GM12874 (cell line): Measurements from ENCODE around the gene UST.

Experiments
- TF ChIP-seq, protein P1 (sequence below): IDR thresholded peaks from 2 replicates; pipeline ENCODE4 v1.5.1; 2011; ENCODE audit warnings: low read depth, mild to moderate bottlenecking, control low read depth, low read length, moderate library complexity; ENCODE audit not compliant: insufficient read depth

UST gene

DNA sequence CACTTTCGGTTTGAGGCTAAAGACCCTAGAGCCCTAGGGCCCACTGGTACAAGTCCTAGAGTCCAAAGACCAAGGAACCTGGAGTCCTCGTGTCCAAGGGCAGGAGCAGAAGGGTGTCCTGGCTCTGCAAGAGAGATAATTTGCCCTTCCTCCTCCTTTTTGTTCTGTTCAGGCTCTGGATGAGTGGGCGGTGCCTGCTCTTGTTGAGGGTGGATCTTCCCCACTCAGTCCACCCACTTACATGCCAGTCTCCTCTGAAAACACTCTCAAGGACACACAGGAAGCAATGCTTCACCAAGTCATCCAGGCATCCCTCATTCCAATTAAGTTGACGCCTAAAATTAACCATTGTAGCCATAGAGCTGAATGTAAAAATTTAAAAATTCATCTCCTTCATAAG, 102.1 kb downstream of the UST start:
- TF ChIP-seq, protein P1, sequence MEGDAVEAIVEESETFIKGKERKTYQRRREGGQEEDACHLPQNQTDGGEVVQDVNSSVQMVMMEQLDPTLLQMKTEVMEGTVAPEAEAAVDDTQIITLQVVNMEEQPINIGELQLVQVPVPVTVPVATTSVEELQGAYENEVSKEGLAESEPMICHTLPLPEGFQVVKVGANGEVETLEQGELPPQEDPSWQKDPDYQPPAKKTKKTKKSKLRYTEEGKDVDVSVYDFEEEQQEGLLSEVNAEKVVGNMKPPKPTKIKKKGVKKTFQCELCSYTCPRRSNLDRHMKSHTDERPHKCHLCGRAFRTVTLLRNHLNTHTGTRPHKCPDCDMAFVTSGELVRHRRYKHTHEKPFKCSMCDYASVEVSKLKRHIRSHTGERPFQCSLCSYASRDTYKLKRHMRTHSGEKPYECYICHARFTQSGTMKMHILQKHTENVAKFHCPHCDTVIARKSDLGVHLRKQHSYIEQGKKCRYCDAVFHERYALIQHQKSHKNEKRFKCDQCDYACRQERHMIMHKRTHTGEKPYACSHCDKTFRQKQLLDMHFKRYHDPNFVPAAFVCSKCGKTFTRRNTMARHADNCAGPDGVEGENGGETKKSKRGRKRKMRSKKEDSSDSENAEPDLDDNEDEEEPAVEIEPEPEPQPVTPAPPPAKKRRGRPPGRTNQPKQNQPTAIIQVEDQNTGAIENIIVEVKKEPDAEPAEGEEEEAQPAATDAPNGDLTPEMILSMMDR, result no peak

DNA sequence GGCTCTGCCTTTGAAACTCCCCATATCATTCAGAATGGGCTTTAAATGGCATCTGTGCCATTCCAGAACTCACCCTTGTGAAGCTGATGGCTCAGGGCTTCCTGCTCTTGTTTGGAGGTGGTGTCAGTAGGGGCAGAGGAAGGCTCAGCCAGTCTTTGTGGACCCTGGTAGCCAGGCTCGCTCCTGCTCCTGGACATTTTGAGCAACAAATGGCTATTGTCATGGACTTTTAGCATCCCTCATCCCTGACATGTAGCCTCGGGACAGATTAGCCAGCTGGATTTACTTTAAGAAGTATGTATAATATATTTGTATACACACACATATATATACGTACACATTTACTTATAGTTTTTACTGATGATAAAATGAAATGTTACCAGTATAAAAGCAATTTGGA, 104.1 kb downstream of the UST start:
- TF ChIP-seq, protein P1, result no peak

DNA sequence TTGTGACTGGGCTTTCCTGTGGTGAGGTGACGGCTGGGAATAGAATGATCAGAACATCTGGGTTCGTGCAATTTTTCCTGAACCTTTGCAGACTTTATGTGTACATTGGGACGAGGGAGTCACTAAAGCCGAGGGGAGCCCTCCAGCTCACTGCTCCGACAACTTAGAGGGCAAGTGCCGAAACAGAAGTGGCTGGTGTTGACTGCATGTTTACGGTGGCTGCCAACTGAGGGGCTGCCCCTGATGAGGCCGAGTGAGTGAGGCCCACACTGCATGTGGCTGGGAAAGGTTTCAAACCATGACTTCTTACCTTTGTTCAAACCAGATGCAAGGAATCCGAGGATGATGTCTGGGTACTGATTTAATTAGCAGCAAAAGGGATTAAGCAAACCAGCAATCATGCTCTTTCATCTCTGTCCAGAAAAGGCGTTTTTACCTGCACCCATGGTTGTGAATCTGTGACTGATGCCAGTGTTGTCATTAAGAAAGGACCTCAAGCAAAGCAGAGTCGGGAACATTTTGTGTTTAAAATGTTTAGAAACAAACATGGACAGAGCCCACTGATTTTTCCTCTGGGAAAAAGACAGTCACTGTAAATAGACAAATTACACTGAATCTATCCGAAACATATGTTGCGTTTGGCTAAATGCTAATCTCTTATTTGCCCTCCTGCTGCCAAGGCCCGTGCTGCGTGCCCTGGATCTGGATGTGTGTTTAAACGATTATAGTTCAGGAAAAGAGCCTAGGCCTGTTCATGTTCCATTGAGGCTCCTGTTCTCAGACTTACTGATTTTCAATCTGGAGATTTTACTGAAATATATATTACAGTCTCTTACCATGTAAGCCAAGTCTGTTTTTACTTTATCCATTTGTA, 105.1 kb downstream of the UST start:
- TF ChIP-seq, protein P1, result no peak

DNA sequence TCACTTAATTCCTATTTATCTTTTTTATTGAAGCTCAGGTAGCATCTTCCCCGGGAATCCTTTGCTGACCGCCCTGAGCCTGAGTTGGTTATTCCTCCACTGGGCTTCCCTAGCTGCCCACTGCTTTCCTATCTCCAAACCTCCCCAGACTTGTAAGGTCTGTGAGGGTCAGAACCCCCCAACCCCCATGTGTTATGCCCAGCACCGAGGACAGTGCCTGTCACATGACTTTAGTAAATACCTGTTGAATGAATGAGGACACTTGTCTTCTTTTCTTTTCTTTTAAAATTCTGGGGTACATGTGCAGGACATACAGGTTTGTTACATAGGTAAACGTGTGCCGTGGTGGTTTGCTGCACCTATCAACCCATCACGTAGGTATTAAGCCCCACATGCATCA, 105.9 kb downstream of the UST start:
- TF ChIP-seq, protein P1, result no peak

DNA sequence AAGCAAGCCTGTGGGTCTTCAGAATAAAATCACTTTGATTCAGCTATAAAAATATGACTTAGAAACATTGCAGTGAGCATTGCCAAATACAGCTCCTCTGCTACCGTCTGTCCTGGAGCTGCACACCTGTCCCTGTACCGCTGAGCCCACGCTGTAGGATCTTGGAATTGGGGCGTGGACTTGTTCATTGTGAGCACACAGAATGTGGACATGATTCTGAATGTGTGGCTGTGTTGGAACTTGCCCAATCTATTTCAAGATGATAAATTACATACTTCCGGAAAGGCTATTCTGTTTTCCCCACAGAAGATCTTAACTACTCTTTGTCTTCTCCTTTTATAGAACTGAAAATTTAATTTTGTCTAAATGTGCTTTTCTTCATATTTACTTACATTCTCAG, 107.3 kb downstream of the UST start:
- TF ChIP-seq, protein P1, result no peak

DNA sequence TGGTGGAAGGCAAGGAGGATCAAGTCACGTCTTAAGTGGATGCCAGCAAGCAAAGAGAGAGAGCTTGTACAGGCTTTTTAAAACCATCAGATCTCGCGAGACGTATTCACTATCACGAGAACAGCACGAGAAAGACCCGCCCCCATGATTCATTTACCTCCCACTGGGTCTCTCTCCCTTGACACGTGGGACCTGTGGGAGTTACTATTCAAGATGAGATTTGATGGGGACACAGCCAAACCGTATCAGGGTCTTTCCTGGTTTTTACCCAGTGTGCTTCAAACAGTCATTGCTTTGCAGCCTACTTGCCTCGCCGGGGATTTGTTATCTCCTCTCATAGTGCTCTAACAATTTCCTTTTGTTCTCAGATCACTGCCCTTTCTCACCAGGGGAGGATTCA, 108.2 kb downstream of the UST start:
- TF ChIP-seq, protein P1, result no peak

DNA sequence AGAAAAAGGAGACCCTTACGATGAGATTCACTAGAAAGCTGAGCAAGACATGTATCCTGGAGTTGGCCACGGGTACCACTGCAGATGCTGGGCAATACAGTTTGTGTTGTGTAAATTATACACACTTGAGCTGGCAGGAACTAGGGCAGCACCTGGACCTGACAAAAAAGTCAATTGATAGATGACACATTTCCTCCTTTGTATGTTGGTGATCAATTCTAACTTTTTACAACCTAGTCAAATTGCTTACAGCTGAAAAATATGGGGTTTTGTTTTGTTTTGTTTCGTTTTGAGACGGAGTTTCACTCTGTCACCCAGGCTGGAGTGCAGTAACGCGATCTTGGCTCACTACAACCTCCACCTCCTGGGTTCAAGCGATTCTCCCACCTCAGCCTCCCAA, 108.9 kb downstream of the UST start:
- TF ChIP-seq, protein P1, result no peak
